Thoracic aorta (tissue), 2 donors: ENCODE measurements around the gene CARD9. TPM values are rescaled to one million over a fixed set of nuclear protein-coding genes. Genes with fewer than 3 reads are reported as not detected.

ENCODE experiments used
- ATAC-seq: fragments of 150-250 bp; one replicate; pipeline ENCODE4 v1.8.0; 2017; ENCODE audit warnings: low read depth; ENCODE audit not compliant: insufficient number of reproducible peaks, low FRiP score
- DNase-seq: peaks from one replicate; pipeline ENCODE4 v3.0.0-alpha.2; 2020; ENCODE audit warnings: low spot score
- H3K27ac ChIP-seq, 2 donors: fragments of 200-600 bp; sonication (generic); 1 replicate in 1 of 2; 2 replicates in 1 of 2; pipeline ENCODE4 v1.5.1; 2016; ENCODE audit warnings: mild to moderate bottlenecking in 2 of 2, moderate library complexity in 2 of 2
- H3K27me3 ChIP-seq: fragments of 200-600 bp; sonication (generic); replicated peaks from 2 replicates; pipeline ENCODE4 v1.6.0; 2016; ENCODE audit warnings: mild to moderate bottlenecking; ENCODE audit not compliant: insufficient read depth
- H3K36me3 ChIP-seq: fragments of 200-600 bp; sonication (generic); one replicate; pipeline ENCODE4 v1.5.1; 2016
- H3K4me1 ChIP-seq, 2 donors: fragments of 200-600 bp; sonication (generic); 1 replicate in 1 of 2; 2 replicates in 1 of 2; pipeline versions ENCODE4 v1.5.1 to v1.6.0; 2016; ENCODE audit warnings: low read depth in 2 of 2, mild to moderate bottlenecking in 1 of 2; ENCODE audit not compliant: control insufficient read depth in 1 of 2
- H3K4me3 ChIP-seq: fragments of 200-600 bp; sonication (generic); 2 replicates; pipeline ENCODE4 v1.5.1; 2016; ENCODE audit warnings: mild to moderate bottlenecking
- H3K9me3 ChIP-seq: fragments of 200-600 bp; sonication (generic); 2 replicates; pipeline ENCODE4 v1.5.1; 2016
- total RNA-seq, 2 donors: library from RNA; depleted of rRNA; stranded (reverse); fragments of >200 nt; gene quantifications; one replicate each; pipeline versions ENCODE4 v1.1.0 to v1.2.3, GENCODE V29; 2016
- TF ChIP-seq, protein P1 (sequence below): fragments of 200-600 bp; sonication (generic); IDR thresholded peaks from one replicate; pipeline ENCODE4 v1.5.1; 2019; ENCODE audit warnings: antibody characterized with exemption

The CARD9 gene, protein sequence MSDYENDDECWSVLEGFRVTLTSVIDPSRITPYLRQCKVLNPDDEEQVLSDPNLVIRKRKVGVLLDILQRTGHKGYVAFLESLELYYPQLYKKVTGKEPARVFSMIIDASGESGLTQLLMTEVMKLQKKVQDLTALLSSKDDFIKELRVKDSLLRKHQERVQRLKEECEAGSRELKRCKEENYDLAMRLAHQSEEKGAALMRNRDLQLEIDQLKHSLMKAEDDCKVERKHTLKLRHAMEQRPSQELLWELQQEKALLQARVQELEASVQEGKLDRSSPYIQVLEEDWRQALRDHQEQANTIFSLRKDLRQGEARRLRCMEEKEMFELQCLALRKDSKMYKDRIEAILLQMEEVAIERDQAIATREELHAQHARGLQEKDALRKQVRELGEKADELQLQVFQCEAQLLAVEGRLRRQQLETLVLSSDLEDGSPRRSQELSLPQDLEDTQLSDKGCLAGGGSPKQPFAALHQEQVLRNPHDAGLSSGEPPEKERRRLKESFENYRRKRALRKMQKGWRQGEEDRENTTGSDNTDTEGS
- total RNA-seq = 1 to 10 TPM; 1.4 to 6.6 TPM

DNA sequence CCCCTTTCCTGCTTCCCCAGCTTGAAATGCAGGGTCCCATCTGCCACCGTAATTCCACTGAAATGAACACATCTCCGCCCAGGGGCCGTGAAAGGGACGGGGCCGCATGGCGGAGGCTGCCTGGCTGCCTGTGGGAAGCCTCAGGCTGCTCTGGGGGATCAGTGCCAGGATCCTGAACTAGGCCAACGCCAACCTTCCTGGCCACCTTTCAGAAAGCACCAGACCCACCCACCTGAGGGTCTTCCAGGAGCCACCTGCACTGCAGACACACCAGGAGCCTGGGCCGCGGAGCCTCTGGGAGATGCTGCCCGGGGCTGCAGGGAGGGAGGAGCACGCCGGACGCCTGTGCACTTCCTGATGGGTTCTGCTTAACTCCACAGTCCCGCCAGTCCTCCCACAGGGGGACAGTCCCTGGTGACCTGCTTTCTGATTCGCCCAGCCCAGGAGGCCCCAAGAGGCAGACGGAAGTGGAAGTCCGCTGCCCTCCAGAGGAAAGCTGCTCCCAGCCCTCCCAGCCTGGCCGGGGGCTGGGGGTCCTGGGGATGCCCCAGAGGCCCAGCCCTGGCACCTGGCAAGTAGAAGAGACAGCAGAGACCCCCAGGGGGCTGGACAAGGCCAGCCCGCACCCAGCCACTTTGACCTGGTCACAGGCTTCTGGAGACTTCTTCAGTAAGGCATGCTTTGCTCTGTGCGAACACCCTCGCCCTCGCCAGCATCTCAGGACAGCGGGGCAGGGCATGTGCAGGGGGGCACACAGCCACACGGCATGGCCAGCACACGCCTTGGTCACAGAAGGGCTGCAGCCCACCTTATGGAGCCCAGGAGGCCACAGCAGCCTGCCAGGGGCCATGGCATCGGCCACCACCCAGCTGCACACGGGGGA, at the start of gene CARD9:
Gene CARD9 (minus strand): TSS at position 370 of the 883 bp plus-strand sequence. CDS start 1,591 bp downstream, outside the sequence.
- TF ChIP-seq, protein P1, sequence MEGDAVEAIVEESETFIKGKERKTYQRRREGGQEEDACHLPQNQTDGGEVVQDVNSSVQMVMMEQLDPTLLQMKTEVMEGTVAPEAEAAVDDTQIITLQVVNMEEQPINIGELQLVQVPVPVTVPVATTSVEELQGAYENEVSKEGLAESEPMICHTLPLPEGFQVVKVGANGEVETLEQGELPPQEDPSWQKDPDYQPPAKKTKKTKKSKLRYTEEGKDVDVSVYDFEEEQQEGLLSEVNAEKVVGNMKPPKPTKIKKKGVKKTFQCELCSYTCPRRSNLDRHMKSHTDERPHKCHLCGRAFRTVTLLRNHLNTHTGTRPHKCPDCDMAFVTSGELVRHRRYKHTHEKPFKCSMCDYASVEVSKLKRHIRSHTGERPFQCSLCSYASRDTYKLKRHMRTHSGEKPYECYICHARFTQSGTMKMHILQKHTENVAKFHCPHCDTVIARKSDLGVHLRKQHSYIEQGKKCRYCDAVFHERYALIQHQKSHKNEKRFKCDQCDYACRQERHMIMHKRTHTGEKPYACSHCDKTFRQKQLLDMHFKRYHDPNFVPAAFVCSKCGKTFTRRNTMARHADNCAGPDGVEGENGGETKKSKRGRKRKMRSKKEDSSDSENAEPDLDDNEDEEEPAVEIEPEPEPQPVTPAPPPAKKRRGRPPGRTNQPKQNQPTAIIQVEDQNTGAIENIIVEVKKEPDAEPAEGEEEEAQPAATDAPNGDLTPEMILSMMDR = no peak
- H3K4me1 ChIP-seq = no peaks in the 10 kb centered on the region
- H3K36me3 ChIP-seq = no peaks in the 10 kb centered on the region
- H3K27me3 ChIP-seq = no peaks in the 10 kb centered on the region
- no peaks in the 10 kb centered on the region for H3K9me3 ChIP-seq
- no peak within 1 kb of the TSS for H3K27ac ChIP-seq
- peak within 1 kb of the TSS; percentile 58 for H3K4me3 ChIP-seq
- DNase-seq (no peak), ATAC-seq (no peak)

DNA sequence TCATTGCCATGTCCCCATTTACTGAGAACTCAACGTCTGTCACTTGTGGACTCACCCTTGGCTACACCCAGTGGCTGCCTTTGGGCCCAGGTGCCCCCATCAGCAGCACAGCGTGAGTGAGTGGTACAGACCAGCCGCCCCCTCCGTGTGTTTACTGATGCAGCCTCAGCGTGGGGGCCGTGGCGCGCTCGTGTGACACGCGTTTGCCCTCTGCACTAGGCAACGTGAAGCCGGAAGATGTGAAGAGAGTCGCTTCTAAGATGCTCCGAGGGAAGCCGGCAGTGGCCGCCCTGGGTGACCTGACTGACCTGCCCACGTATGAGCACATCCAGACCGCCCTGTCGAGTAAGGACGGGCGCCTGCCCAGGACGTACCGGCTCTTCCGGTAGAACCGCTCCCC, 49.4 kb upstream of the CARD9 start:
- TF ChIP-seq, protein P1 = no peak
- ATAC-seq (no peak), DNase-seq (no peak)
- Histone ChIP-seq H3K27ac (no peak overlapping the region), H3K27me3 (no peaks in the 10 kb centered on the region), H3K36me3 (peaks cover 57% of the 10 kb centered on the region), H3K9me3 (no peaks in the 10 kb centered on the region), H3K4me1 (no peaks in the 10 kb centered on the region), H3K4me3 (no peak overlapping the region)

DNA sequence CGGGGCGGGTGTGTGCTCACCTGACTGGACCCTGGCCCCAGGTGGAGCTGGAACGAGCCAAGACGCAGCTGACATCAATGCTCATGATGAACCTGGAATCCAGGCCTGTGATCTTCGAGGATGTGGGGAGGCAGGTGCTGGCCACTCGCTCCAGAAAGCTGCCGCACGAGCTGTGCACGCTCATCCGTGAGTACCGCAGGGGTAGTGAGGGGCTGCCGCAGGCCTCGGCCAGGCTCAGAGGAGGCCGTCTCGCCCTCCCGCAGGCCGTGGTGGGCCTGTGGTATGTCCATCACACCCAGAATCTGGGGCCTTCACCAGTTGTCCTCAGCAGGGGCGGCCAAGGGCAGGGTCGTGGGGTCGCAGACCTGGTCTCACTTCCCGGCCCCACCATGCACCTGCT, 48.3 kb upstream of the CARD9 start:
- Histone ChIP-seq H3K27ac (no peak overlapping the region), H3K9me3 (no peaks in the 10 kb centered on the region), H3K27me3 (no peaks in the 10 kb centered on the region), H3K4me1 (no peaks in the 10 kb centered on the region), H3K36me3 (peaks cover 68% of the 10 kb centered on the region), H3K4me3 (no peak overlapping the region)
- TF ChIP-seq, protein P1 = no peak
- no peak for DNase-seq
- ATAC-seq = no peak

DNA sequence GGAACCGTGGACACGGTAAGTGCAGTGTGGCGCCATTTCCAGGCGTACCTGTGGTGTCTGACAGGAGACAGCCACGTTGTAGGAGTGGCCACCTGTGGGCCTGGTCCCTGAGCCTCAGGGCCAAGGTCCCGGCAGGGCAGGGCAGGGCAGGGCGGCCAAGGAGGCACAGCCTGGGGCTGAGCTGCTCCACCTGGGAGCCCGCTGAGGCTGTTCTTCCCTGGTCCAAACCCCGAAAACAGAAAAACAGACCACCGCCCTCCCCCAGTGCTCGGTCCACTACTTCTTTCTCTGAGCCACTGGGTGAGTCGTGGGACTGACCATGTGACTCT, 45.6 kb upstream of the CARD9 start:
- no peak for DNase-seq
- no peaks in the 10 kb centered on the region for H3K9me3 ChIP-seq
- H3K36me3 ChIP-seq = peaks cover 88% of the 10 kb centered on the region
- H3K27ac ChIP-seq = no peak overlapping the region
- no peak overlapping the region for H3K4me3 ChIP-seq
- TF ChIP-seq, protein P1 = no peak
- no peak for ATAC-seq
- H3K27me3 ChIP-seq = no peaks in the 10 kb centered on the region
- H3K4me1 ChIP-seq = no peaks in the 10 kb centered on the region
